Measurements from ENCODE around the gene AURKB. TPM values are rescaled to one million over a fixed set of nuclear protein-coding genes. Genes with fewer than 3 reads are reported as not detected.

The AURKB gene
- total RNA-seq, 1 donor: 3.6 TPM

DNA sequence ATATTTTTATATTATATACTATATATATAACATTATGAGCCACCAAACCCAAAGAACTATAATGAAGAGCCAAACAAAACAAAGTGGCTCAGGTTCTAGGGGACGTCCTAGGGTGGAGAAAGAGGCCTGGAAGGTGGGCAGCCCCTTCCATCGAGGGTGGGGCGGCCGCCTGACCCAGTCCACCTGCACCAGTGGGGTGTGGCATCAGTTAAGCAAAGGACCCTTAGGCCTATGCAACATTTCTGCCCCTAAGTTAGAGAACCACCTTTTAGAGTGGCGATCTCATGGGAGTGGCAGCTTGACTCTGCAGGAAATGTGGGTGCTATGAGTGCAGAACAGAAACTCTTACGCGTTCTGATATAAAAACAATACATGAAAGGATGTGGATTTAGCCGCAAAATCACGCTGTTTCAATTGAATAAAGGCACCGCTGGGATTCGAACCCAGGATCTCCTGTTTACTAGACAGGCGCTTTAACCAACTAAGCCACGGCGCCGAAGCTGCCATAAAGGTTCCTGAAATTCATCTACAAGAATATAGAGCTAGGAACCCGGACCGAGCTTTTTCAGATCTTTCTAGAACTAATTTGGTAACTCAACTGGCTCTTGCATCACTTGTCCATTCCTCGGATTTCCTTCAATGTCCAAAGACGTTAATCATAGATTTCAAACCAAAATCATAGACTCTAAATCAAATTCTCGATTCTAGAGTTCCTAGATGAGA lies 15.6 kb upstream of the AURKB start:
- Histone ChIP-seq H3K36me3 (ENCODE audit: insufficient read depth, low read length) (peaks cover 29% of the 10 kb centered on the region), H3K79me2 (ENCODE audit: insufficient read depth, low read length) (no peaks in the 10 kb centered on the region), H3K4me3 (ENCODE audit: insufficient read depth, low read length) (peak overlapping the region; percentile 69), H3K9me3 (ENCODE audit: low read depth, low read length) (no peaks in the 10 kb centered on the region), H4K20me1 (ENCODE audit: insufficient read depth, low read length) (peaks cover 8% of the 10 kb centered on the region), H3K27me3 (ENCODE audit: insufficient read depth, low read length) (no peaks in the 10 kb centered on the region), H3K4me1 (ENCODE audit: insufficient read depth, low read length) (peaks cover 19% of the 10 kb centered on the region), H2AFZ (ENCODE audit: low read length) (no peak overlapping the region), H3K4me2 (ENCODE audit: insufficient read depth, low read length) (peak overlapping the region; percentile 80), H3K27ac (ENCODE audit: low read depth, low read length) (peak overlapping the region; percentile 59)
- TF ChIP-seq, protein P1, sequence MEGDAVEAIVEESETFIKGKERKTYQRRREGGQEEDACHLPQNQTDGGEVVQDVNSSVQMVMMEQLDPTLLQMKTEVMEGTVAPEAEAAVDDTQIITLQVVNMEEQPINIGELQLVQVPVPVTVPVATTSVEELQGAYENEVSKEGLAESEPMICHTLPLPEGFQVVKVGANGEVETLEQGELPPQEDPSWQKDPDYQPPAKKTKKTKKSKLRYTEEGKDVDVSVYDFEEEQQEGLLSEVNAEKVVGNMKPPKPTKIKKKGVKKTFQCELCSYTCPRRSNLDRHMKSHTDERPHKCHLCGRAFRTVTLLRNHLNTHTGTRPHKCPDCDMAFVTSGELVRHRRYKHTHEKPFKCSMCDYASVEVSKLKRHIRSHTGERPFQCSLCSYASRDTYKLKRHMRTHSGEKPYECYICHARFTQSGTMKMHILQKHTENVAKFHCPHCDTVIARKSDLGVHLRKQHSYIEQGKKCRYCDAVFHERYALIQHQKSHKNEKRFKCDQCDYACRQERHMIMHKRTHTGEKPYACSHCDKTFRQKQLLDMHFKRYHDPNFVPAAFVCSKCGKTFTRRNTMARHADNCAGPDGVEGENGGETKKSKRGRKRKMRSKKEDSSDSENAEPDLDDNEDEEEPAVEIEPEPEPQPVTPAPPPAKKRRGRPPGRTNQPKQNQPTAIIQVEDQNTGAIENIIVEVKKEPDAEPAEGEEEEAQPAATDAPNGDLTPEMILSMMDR (IDR thresholded peaks at IDR 0.05; ENCODE audit: extremely low read depth, low read depth, low read length): no peak
- peak; percentile 78 for DNase-seq (ENCODE audit: insufficient read length, low spot score, missing footprints)

DNA sequence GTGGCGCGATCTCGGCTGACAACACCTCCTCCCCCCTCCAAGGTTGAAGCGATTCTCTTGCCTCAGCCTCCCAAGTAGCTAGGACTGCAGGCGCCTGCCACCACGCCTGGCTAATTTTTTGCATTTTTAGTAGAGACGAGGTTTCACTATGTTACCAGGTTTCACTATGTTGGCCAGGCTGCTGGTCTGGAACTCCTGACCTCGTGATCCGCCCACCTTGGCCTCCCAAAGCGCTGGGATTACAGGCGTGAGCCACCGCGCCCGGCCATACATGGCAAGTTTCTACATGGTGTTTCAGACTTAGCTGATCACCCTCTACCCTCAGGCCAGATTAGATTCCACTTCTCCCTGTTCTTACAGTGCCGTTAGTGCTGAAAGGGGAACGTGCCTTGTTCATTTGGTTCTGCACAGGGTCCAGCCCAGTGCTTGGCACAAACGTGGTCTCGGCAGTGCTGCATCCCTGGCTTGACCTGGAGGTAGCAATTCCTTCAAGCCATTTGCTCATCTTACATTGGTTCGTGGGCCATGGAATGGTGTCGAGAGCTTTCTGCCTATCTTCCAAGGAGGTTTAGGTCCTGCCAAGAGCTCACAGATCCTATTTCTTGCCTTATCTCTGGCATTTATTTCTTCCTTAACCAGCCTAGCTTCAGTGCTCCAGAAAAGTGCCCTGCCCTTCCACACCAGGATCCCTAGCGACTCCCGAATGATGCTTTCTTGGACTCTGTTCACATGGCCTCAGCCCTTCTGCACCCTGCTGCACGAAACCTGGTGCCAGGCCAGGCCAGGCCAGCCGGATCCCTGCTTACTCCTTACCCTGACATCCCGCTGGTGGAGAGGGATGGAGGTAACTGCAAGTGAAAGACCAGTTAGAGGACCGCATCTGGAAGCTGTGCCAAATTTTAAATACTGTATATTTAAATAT lies 14.8 kb upstream of the AURKB start:
- TF ChIP-seq, protein P1 (IDR thresholded peaks at IDR 0.05; ENCODE audit: extremely low read depth, low read depth, low read length): no peak
- Histone ChIP-seq H3K4me3 (ENCODE audit: insufficient read depth, low read length) (no peak overlapping the region), H3K36me3 (ENCODE audit: insufficient read depth, low read length) (peaks cover 23% of the 10 kb centered on the region), H3K4me1 (ENCODE audit: insufficient read depth, low read length) (peaks cover 20% of the 10 kb centered on the region), H3K79me2 (ENCODE audit: insufficient read depth, low read length) (no peaks in the 10 kb centered on the region), H3K4me2 (ENCODE audit: insufficient read depth, low read length) (no peak overlapping the region), H2AFZ (ENCODE audit: low read length) (no peak overlapping the region), H3K9me3 (ENCODE audit: low read depth, low read length) (no peaks in the 10 kb centered on the region), H3K27me3 (ENCODE audit: insufficient read depth, low read length) (no peaks in the 10 kb centered on the region), H4K20me1 (ENCODE audit: insufficient read depth, low read length) (peaks cover 8% of the 10 kb centered on the region), H3K27ac (ENCODE audit: low read depth, low read length) (no peak overlapping the region)
- DNase-seq (ENCODE audit: insufficient read length, low spot score, missing footprints): no peak

DNA sequence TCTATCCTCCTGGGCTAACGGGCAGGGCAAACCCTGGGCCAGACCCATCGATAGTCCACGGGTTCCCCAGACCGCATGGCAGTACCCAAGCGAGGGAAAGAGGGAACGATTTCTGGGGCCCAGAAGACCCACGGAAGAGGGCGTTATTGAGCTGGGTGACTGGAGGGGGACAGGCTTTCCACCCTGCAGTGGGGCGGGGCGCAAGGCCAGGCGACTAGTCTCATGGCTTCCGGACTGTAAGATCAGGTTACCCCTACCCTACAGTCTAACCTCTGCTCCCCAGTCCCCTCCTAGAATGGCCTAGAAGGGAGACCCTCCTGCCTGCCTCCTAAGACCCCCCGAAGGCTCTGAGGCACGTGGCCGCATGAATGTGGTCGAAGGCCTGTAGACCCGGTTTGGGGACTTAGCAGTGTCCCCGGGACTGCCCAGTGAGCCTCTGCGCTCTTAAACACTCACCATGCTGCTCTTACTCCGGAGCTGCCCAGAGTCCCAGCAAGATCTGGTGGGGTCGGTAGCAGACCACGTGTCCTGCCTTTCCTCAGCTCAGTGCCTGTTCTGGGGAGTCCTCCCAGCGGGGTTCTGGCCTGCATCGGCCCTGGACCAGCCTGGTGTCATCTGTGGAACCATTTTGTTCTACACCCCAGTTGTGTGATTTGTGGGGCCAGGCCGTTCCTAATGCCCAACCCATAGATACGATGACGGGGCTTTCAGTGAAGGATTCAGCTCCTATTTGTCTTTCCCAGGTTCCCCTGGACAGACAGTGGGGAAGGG lies 13.2 kb upstream of the AURKB start:
- Histone ChIP-seq H3K9me3 (ENCODE audit: low read depth, low read length) (no peaks in the 10 kb centered on the region), H3K79me2 (ENCODE audit: insufficient read depth, low read length) (no peaks in the 10 kb centered on the region), H3K27me3 (ENCODE audit: insufficient read depth, low read length) (no peaks in the 10 kb centered on the region), H3K36me3 (ENCODE audit: insufficient read depth, low read length) (peaks cover 11% of the 10 kb centered on the region), H2AFZ (ENCODE audit: low read length) (peak overlapping the region; percentile 96), H3K27ac (ENCODE audit: low read depth, low read length) (peak overlapping the region; percentile 94), H4K20me1 (ENCODE audit: insufficient read depth, low read length) (peaks cover 8% of the 10 kb centered on the region), H3K4me1 (ENCODE audit: insufficient read depth, low read length) (peaks cover 25% of the 10 kb centered on the region), H3K4me2 (ENCODE audit: insufficient read depth, low read length) (peak overlapping the region; percentile 94), H3K4me3 (ENCODE audit: insufficient read depth, low read length) (peak overlapping the region; percentile 77)
- TF ChIP-seq, protein P1 (IDR thresholded peaks at IDR 0.05; ENCODE audit: extremely low read depth, low read depth, low read length): peak; percentile 9
- DNase-seq (ENCODE audit: insufficient read length, low spot score, missing footprints): peak; percentile 60
